CD4-positive, alpha-beta T cell treated with Interleukin-15 for 1 hour (primary cell): ENCODE data around the gene SLC25A23.
"Not testable (repeated sequence)": the region's sequence is repeated elsewhere in the genome, so short reads cannot be mapped to it uniquely, and the experiment has no call there.

ENCODE experiments used
- DNase-seq: peaks from one replicate; pipeline ENCODE4 v3.0.0-alpha.2; 2020

The SLC25A23 gene

DNA sequence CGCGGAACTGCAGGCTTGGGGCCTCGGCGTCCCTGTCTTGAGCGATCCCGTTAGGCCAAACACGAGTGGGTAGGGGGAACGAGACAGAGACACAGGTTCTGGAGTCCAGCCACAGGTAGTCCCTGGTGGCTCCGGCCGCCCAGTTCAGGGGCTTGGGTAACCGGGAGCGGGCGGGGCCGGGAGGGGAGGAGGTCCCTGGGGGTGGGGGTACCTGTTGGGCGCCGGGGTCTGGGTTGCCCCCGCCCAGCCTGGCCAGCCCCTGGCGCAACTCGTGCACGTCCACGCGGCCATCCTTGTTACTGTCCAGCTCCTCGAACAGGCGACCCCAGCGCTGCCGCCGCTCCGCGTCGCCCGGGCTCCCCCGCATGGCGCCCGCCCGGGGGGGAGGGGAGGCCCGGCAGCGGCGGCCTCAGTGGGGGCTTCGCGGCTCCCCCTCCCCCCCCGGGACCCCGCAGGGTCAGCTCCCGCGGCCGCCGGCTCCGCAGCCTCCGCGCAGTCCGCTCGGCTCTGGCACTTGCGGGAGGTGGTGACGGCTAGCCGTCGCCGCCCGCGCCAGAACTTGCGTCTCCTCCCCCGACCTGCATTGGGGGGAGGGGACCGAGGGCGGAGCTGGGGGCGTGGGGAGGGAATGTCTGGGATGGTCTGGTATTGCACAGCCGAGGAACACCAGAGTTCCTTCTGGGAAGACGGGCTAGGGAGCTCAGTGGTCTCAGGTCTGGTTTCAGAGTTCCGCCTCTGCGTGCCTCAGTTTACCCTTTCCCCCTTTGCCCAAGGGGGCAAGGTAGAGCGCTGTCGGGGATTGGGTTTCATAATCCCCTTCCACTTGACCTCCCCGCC, at the start of gene SLC25A23:
SLC25A23 (minus strand) TSS at position 531 of the 837 bp plus-strand sequence; CDS start at position 367, 164 bp downstream.
- DNase-seq, result peak; percentile 62

DNA sequence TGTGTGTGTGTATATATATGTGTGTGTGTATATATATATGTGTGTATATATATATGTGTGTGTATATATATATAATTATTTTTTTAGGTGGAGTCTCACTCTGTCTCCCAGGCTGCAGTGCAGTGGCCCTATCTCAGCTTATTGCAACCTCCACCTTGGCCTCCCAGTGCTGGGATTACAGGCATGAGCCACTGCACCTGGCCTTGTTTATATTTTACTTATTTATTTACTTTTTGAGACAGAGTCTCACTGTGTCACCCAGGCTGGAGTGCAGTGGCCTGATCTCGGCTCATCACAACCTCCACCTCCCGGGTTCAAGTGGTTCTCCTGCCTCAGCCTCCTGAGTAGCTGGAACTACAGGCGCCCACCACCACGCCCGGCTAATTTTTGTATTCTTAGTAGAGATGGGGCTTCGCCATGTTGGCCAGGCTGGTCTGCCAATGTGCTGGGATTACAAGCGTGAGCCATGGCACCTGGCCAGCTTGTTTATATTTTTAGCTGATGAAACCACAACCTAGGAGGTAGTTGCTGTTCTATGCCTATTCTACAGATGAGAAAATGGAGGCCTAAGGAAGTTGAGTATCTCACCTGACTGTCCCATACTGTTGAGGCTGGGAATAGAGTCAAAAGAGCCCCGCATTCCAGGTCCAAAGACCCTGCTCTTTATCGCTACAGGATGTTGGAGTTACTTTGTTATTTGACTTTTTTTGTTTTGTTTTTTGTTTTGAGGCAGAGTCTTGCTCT, 48.6 kb upstream of the SLC25A23 start:
- DNase-seq, result not testable (repeated sequence)

DNA sequence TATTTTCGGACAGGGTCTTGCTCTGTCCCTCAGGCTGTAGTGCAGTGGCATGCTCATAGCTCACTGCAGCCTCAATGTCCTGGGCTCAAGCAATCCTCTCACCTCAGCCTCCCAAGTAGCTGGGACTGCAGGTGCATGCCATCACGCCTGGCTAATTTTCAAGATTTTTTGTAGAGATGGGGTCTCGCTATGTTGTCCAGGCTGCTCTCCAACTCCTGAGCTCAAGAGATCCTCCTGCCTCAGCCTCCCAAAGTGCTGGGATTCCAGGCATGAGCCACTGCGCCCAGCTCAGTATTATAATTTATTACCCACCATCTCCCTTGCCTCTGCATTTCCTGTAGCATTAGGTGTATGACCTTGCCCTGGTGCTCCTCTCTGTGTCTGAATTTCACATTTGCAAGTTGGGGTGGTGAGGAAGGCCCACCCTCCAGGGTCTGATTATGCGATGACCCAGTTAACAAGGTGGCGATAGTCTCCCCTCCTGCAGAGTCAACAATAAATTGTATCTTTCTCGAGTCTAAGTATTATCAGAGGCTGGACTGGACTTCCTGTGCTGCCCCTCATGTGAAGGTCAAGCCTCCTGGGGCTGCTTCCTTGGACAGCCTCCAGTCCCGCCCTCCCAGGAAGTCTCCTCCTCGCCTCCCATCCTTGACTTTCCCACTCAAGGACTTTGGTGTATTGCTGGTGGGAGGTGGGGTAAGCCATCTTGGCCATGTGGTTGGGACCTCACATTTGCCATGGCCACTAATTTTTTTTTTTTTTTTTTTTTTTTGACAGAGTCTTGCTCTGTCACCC, 44.0 kb upstream of the SLC25A23 start:
- no peak for DNase-seq

DNA sequence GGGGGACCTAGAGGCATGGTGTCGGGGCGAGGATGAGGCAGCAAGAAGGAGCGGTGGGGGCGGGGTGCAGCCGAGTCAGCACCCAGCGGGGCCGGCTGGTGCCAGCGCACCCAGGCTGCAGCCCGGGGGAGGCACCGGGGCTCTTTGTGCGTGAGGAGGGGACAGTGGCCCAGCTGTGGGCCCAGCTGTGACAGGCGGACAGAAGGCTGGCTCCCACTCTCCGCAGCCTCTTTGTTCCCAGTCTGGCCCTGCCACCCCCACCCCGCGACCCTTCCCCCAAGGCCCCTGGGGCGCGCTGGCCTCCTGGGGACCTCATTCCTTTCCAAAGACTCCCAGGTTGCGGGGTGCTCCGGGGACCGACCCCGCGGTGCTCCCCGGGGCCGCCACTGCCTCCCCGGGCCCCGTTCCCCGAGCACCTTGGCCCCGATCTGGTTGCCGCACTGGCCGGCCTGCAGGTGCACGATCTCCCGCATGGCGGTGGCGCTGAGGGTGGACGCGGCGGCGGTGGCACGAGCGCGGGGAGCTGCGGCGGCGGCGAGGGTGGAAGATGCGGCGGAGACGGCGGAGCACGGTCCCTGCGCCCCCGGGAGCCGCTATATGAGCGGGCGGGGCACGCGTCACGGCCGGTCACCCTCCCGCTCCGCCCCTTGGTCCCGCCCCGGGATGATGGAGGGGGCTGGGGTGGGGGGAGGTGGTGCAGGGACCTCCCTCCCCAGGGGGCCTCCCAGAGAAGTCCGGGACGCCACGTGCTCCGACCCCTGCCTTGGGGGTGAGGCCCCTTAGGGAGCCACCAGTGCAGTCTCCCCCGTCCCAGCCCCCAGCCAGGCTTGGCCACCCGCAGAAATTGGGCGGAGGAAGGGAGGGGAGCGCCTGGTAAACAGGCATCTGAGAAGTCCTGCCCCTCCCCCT, 42.4 kb upstream of the SLC25A23 start, which contains the start of gene TUBB4A:
TUBB4A (minus strand) TSS at position 570 of the 909 bp plus-strand sequence; CDS start at position 473, 97 bp downstream.
- peak; percentile 30 for DNase-seq

DNA sequence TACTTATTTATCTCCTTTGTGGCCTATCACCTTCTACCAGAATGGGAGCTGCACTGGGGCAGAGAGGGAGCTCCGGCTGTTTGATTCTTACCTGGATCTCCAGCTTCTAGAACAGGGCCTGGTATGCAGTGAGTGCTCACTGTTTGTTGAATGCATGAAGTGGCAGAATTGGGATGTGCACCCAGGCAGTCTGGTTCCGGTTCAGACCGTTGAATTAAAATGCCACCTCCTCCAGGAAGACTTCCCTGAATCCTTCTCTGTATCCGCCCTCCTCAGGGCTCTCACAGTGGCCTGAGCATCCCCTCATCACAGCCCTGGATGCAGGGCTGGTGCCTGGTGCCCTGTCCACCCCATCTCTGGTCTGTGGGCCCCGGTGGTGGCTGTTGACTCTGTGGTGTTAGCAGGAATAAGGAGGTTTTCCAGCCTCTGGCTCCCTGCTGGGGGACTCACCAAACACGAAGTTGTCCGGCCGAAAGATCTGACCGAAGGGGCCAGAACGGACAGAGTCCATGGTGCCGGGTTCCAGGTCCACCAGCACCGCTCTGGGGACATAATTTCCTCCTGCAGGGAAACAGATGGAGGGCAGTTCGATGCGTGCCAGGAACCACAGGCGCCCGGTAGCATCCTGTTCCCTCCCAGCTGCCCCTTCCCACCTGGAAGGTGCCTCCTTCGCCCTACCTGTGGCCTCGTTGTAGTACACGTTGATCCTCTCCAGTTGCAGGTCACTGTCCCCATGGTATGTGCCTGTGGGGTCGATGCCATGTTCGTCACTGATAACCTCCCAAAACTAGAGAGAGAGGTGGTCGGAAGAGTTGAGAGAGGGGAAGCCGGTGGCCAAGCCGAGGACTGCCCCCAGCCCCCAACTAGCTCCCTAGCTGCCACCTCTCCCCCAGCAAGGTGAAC, 41.5 kb upstream of the SLC25A23 start:
- DNase-seq, result no peak

DNA sequence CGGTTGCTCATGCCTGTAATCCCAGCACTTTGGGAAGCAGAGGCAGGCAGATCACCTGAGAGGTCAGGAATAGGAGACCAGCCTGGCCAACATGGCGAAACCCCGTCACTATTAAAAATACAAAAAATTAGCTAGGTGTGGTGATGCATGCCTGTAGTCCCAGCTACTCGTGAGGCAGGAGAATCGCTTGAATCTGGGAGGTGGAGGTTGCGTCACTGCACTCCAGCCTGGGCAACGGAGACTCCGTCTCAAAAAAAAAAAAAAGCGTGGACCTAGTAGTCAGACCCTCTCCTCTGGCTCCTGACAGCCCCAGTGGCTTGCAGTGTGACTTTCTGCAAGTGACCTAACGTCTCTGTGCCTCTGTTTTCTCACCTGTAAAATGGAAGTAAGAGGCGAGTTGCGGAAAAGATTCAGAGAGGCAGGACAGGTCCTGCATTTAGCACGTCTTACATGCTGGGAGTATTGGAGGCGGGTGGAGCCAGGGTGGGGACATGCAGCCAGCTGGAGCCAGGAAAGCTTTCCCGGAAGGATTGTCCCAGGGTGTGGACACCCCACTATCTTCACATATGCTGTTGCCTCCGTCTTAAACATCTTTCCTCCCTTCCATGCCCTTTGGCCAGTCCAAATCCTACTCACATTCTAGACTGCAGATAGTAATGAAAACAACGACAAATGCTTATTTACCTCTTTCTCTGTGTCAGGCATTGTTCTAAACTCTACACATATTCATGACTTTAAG, 39.6 kb upstream of the SLC25A23 start:
- no peak for DNase-seq

DNA sequence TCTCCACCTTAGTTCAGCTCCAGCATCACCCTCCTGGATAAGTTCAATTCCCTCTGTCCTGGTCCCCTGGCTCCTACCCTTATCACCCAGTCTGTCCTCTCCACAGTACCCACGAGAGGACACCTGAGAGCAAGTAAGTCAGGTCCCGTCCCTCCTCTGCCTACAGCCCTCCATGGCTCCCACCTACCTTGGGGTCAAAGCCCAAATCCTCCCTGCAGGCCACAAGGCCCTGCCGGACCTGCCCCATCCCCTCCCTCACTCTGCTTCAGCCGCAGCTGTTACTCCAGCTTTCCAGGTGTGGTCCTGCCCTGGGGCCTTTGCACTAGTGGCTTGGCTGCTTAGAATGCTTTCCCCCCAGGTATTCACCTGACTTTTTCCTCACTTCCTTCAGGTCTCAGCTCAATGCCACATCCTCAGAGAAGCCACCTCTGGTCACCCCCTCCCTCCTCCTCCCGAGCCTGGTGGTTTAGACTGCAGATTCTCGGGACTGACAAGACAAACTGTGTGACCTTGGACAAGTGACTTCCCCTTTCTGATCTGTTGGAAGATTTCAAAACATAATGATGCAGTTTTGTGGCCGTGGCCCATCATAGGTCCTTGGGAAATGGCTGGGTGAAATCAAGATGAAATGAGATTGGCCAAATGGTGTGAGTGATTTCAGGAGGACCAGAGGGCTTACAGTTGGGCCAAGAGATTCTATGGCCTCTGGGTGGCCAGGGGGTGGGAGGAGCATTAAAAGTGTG, 38.9 kb upstream of the SLC25A23 start:
- DNase-seq, result no peak

DNA sequence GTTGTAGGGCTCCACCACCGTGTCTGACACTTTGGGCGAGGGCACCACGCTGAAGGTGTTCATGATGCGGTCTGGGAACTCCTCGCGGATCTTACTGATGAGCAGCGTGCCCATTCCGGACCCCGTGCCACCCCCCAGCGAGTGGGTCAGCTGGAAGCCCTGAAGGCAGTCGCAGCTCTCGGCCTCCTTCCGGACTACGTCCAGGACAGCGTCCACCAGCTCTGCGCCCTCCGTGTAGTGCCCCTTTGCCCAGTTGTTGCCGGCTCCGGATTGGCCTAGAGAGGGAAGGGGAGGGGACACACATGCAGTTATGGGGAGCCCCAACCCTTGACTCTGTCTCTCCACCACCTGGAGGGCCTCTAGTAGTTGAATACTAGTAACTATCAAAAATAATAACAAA, 36.4 kb upstream of the SLC25A23 start:
- no peak for DNase-seq

DNA sequence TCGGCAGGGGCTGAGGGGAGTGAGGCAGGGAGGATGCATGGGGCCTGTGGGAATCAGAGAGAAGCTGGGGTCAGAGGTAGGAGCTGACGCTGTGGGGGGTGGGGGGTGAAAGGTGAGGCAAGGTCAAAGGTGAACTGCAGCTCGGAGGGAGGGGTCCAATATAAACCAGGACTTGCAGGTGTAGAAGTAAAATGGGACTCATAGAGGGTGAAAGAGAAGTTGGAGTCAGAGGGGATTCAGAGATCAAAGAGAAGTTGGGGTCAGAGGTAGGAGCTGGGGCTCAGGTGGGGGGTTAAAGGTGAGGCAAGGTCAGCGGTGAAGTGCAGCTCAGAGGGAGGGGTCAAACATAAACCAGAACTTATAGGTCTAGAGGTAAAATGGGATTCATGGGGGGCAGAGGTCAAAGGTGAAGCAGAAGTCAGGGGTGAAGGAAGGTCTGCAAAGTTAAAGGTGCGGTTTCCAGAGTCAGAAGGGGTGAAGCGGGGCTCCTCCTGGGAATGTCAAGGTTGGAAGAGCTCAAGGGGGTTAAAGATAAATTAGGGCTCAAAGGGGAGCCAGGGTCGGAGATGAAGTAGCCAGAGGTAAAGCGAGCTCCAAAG, 34.9 kb upstream of the SLC25A23 start:
- DNase-seq, result no peak

DNA sequence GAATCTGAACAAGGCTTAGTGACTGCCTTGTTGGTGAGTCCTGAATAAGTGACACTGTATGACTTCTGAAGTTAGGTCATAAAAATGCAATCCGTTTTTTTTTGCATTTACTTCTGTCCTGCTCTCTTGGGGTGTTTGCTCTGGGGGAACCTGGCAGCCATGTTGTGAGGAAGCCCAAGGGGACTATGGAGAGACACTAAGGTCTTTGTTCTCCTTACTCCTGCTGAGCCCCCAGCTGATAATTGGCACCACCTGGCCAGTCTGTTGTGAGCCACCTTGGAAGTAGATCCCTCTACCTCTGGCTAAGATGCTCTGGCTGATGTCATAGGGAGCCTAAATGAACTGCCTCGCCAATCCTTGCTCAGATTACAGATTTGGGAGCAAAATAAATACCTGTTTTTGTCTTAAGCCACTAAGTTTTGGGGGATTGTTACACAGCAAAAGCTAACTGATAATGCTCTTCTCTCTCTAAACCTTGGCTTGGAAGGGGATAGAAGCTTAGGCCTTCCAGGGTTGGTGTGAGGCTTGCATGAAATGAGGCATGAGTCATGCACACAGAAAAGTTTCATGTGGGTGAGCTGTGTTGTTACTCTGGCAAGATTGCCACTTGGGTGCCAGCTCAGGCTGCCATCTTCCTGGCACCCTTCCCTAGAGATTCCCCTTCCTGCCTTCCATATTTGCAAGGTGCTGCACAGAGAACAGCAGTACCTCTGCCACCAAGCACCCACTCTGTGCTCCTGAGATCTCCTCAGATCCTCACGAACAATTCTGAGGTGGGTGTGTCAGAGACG, 32.4 kb upstream of the SLC25A23 start:
- no peak for DNase-seq

DNA sequence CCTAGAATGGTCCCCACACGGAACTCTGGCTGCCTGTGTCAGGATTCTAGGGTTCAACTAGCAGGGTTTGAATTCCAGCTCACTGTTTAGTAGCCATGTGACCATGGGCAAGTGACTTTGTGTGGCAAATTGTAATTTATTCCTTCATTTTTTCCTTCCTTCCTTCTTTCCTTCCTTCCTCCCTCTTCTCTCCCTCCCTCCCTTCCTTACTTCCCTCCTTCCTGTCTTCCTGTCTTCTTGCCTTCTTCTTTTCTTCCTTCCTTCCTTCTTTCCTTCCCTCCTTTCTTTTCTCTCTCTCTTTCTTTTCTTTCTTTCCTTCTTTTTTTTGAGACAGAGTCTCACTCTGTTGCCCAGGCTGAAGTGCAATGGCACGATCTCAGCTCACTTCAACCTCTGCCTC, 30.5 kb upstream of the SLC25A23 start:
- no peak for DNase-seq

DNA sequence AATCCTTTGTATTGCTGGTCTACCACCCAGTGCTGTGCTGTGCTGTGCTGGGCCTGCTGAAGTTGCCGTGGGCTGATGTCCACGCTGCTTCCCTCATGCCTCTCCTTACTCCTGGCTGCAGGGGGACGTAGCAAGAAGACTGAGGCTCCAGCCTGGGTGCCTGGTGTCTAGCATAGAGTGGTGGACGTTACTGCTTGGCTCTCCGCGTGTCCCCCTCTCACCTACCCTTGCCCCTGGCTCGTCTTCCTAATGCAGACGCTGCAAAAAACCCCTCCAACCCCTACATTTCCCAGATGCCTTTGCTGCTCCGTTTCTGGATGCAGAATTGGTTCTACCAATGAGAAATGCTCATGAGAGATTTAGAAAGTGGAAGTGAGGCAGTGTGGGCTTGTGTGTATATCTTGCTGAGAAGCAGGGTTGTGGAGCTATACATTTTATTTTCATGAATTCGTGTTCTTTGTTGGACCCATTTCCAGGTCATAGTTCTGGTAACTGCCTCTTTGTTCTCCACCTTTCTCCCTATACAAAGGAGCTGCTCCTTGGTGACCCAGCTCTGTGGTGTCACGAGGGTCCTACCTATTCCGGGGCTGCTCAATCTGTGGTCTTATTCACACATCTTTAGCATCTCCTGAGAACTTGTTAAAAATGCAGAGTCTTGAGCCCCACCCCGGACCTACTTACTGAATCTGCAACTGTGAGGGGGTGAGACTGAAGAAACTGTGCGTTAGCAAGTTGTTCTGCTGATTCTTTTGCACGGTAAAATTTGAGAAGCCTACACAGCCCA, 29.9 kb upstream of the SLC25A23 start:
- DNase-seq, result no peak

DNA sequence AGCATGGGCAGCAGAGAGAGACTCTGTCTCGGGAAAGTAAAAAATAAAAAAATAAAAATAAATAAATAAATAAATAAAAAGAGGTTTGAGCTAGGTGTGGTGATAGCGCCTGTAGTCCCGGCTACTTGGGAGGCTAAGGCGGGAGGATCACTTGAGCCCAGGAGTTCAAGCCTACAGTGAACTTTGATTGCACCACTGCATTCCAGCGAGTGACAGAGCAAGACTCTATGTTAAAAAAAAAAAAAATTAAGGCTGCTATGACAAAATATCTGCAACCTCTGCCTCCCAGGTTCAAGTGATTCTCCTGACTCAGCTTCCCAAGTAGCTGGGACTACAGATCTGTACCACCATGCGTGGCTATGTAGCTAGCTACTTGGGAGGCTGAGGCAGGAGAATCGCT, 25.2 kb upstream of the SLC25A23 start:
- DNase-seq, result no peak

DNA sequence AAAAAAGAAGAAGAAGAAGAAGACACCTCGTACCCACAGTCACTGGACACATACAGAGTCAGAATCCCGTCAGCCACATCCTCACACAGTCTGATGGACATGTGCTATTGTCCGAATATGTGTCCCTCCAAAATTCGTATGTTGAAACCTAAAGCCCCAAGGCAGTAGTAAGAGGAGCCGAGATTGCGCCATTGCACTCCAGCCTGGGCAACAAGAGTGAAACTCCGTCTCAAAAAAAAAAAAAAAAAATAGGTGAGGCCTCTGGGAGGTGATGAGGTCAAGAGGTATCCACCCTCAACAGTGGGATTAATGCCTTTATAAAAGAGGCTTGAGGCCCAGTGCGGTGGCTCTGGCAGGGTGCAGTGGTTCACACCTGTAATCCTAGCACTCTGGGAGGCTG, 24.6 kb upstream of the SLC25A23 start:
- no peak for DNase-seq

DNA sequence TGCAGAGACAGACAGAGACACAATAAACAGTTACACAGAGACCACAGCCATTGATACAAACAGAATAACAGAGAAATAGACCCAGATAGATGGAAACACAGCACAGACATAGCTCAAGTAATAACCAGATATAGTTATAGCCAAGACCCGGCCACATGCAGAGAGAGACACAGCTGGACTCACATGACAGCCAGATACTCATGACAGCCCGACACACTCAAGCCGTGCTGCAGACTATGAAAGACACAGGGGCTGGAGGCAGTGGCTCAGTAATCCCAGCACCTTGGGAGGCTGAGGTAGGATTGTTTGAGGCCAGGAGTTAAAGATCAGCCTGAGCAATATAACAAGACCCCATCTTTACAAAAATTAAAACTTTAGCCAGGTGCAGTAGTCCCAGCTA, 23.6 kb upstream of the SLC25A23 start:
- DNase-seq, result no peak

DNA sequence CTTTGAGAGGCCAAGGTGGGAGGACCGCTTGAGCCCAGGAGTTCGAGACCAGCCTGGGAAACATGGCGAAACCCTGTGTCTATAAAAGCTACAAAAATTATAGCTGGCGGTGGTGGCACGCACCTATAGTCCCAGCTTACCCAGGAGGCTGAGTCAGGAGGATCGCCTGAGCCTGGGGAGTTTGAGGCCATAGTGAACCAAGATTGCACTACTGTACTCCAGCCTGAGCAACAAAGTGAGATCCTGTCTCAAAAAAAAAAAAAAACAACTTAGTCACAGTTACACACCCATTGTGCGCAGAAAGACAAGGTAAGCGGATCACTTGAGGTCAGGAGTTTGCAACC, 22.7 kb upstream of the SLC25A23 start:
- DNase-seq, result no peak

DNA sequence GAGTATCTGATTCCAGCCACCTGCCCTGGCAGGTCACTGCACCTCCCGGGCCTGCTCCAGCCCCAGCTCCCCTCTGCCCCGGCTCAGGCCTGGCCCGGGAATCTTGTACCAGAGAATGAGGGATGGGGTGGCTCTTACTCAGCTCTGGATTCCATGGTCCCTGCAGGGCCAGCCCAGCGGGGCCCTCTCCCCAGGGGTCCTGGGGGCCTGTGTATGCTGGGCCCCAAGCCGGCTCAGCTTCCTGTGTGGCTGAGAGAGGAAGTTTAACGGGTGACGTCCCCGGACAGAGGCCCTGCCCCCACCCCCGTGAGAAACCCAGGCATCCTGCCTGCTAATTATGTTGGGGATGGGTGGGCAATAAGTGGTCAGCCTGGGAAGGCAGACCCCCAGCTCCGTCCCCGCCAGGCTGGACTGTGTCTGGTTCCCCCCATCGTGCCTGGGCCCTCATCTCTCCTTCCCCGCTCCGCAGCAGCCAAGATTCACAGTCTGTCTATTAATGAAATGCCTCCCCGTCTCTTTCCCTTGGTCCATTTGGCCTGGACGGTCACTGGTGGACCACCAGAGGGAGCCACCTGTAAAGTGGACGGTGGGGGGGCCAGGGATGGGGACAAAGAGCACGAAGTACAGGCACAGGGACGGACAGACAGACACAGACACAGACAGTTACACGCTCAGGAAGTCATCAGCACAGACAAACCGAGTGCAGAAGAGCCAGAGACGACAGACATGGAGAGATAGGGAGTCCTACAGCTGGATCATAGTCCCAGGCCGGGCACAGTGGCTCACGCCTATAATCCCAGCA, 22.1 kb upstream of the SLC25A23 start, which contains the start of gene DENND1C:
DENND1C (minus strand) TSS at position 247 of the 802 bp plus-strand sequence; CDS start at position 155, 92 bp downstream.
- DNase-seq, result peak; percentile 81
